HFF-Myc (cell line): ENCODE data around the gene TPSD1.

Source experiments
- DNase-seq: peaks from one replicate; pipeline ENCODE4 v3.0.0-alpha.2; 2011; ENCODE audit warnings: low read depth; ENCODE audit errors: extremely low read depth
- H3K4me3 ChIP-seq: replicated peaks from 2 replicates; pipeline ENCODE4 v1.5.1; 2011; ENCODE audit warnings: low read depth, mild to moderate bottlenecking, control low read depth, low read length
- TF ChIP-seq, protein P1 (sequence below): IDR thresholded peaks from 2 replicates; pipeline ENCODE4 v1.5.1; 2012; ENCODE audit warnings: mild to moderate bottlenecking, low read depth, low read length, control low read depth; ENCODE audit errors: missing control alignments

TPSD1 gene

GRCh38 chr16:1272453-1273198 is 16.8 kb downstream of the TPSD1 start:
- no peak for DNase-seq

GRCh38 chr16:1273816-1274215 is 17.9 kb downstream of the TPSD1 start:
- DNase-seq: no peak
- TF ChIP-seq, protein P1, sequence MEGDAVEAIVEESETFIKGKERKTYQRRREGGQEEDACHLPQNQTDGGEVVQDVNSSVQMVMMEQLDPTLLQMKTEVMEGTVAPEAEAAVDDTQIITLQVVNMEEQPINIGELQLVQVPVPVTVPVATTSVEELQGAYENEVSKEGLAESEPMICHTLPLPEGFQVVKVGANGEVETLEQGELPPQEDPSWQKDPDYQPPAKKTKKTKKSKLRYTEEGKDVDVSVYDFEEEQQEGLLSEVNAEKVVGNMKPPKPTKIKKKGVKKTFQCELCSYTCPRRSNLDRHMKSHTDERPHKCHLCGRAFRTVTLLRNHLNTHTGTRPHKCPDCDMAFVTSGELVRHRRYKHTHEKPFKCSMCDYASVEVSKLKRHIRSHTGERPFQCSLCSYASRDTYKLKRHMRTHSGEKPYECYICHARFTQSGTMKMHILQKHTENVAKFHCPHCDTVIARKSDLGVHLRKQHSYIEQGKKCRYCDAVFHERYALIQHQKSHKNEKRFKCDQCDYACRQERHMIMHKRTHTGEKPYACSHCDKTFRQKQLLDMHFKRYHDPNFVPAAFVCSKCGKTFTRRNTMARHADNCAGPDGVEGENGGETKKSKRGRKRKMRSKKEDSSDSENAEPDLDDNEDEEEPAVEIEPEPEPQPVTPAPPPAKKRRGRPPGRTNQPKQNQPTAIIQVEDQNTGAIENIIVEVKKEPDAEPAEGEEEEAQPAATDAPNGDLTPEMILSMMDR: no peak
- no peak overlapping the region for H3K4me3 ChIP-seq

More at GRCh38 chr16:1272453-1273198, 16.8 kb downstream of the TPSD1 start:
- H3K4me3 ChIP-seq: no peak overlapping the region
- TF ChIP-seq, protein P1: no peak

- TF ChIP-seq, protein P1: no peak
- no peak for DNase-seq
- no peak overlapping the region for H3K4me3 ChIP-seq
Observed at GRCh38 chr16:1274767-1275166, 18.9 kb downstream of the TPSD1 start.

DNA sequence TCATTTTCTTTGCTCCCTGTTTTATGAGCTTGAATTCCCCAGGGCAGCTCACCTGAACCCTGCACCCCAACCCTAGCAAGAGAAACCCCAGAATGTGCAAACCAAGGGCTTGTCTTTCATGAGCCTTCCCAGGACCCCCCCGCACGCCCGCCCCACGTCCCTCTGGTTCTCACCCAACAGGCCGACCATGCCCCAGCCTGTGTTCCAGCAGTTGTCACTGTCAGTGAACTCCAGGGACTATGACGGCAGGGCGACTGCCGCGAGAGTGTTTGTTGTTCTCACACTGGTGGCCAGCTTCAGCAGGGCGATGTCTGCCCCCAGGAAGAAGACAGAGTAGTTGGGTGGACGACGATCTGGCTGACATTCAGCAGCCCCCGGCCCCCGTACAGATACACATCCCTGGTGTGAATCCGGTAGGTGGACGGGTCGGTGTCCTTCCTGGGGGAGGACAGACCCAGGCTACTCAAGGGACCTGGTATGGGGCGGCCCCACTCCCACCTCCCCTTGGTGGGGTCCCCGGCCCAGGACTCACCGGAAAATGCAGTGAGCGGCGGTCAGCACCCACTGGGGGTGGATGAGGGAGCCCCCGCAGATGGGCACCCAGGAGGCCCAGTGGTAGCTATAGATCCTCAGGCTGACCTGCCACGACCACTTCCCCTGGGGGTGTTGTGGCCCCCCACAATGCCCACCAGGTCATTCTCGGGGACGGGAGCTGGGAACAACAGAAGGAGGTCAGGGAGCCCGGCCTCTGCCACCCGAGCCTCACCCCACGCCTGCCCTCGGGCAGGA is 20.1 kb downstream of the TPSD1 start:
- TF ChIP-seq, protein P1: no peak
- H3K4me3 ChIP-seq: no peak overlapping the region
- no peak for DNase-seq

- H3K4me3 ChIP-seq: no peak overlapping the region
- TF ChIP-seq, protein P1: no peak
- DNase-seq: no peak
Observed at GRCh38 chr16:1276580-1276878, 20.7 kb downstream of the TPSD1 start.

GRCh38 chr16:1277151-1277598 is 21.3 kb downstream of the TPSD1 start:
- H3K4me3 ChIP-seq: no peak overlapping the region
- DNase-seq: no peak
- TF ChIP-seq, protein P1: no peak
